ENCODE data around the gene ADAMTS1.

ADAMTS1 gene

GRCh38 chr21:26845066-26845758, at the start of gene ADAMTS1:
TSS of gene ADAMTS1 (minus strand) at chr21:26845409. CDS start at chr21:26844954, 455 bp downstream.
- no peak for TF ChIP-seq CTCF (IDR thresholded peaks at IDR 0.05; ENCODE audit: low read length, missing control alignments)
- H3K4me3 ChIP-seq (replicated peaks; ENCODE audit: low read depth, low read length), result peak within 1 kb of the TSS; percentile 84
- DNase-seq (ENCODE audit: low read depth), result peak; percentile 91

GRCh38 chr21:26892151-26892550, 46.9 kb upstream of the ADAMTS1 start:
- H3K4me3 ChIP-seq (replicated peaks; ENCODE audit: low read depth, low read length), result no peak overlapping the region
- DNase-seq (ENCODE audit: low read depth), result no peak
- no peak for TF ChIP-seq CTCF (IDR thresholded peaks at IDR 0.05; ENCODE audit: low read length, missing control alignments)

GRCh38 chr21:26888931-26889330, 43.7 kb upstream of the ADAMTS1 start:
- DNase-seq (ENCODE audit: low read depth), result no peak
- TF ChIP-seq CTCF (IDR thresholded peaks at IDR 0.05; ENCODE audit: low read length, missing control alignments), result no peak
- H3K4me3 ChIP-seq (replicated peaks; ENCODE audit: low read depth, low read length), result no peak overlapping the region

GRCh38 chr21:26888256-26888655, 43.0 kb upstream of the ADAMTS1 start:
- no peak for DNase-seq (ENCODE audit: low read depth)
- TF ChIP-seq CTCF (IDR thresholded peaks at IDR 0.05; ENCODE audit: low read length, missing control alignments), result no peak

GRCh38 chr21:26887251-26887650, 42.0 kb upstream of the ADAMTS1 start:
- peak; percentile 13 for DNase-seq (ENCODE audit: low read depth)
- no peak overlapping the region for H3K4me3 ChIP-seq (replicated peaks; ENCODE audit: low read depth, low read length)

More at GRCh38 chr21:26888256-26888655, 43.0 kb upstream of the ADAMTS1 start:
- H3K4me3 ChIP-seq (replicated peaks; ENCODE audit: low read depth, low read length), result no peak overlapping the region

GRCh38 chr21:26884436-26884835, 39.2 kb upstream of the ADAMTS1 start:
- H3K4me3 ChIP-seq (replicated peaks; ENCODE audit: low read depth, low read length), result no peak overlapping the region
- no peak for TF ChIP-seq CTCF (IDR thresholded peaks at IDR 0.05; ENCODE audit: low read length, missing control alignments)
- DNase-seq (ENCODE audit: low read depth), result no peak

More at GRCh38 chr21:26887251-26887650, 42.0 kb upstream of the ADAMTS1 start:
- TF ChIP-seq CTCF (IDR thresholded peaks at IDR 0.05; ENCODE audit: low read length, missing control alignments), result no peak

GRCh38 chr21:26883768-26884167, 38.6 kb upstream of the ADAMTS1 start:
- no peak overlapping the region for H3K4me3 ChIP-seq (replicated peaks; ENCODE audit: low read depth, low read length)
- DNase-seq (ENCODE audit: low read depth), result peak; percentile 24
- TF ChIP-seq CTCF (IDR thresholded peaks at IDR 0.05; ENCODE audit: low read length, missing control alignments), result no peak

Data from fibroblast of pulmonary artery (primary cell).